NCI-H82 treated with DMSO at 0.1 percent for 48 hours (cell line): ENCODE results near the gene GTF2H1.
A peak's percentile ranks its signal among the peaks of the same experiment; 100 is the strongest.
"Not testable (repeated sequence)": the region's sequence is repeated elsewhere in the genome, so short reads cannot be mapped to it uniquely, and the experiment has no call there.

ENCODE experiments used
- DNase-seq: peaks from one replicate; lab custom pipeline; 2025; ENCODE audit not compliant: unreplicated experiment; lab: John Stamatoyannopoulos, UW

GTF2H1 gene

DNA sequence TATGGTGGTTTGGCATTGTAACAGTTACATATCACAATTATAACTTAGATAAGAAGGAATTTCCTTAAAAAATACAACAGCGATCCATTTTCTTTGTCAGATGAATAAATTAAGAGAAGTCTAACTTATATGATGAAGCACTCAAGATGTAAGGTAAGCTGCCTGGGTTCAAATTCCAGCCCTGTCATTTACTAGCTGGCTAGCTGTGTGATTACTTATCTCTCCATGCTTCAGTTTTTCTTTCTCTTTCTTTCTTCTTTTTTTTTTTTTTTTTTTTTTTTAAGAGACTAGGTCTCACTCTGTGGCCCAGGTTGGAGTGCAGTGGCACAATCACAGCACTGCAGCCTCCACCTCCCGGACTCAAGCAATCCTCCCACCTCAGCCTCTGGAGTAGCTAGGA lies 49.8 kb downstream of the GTF2H1 start:
- no peak for DNase-seq

DNA sequence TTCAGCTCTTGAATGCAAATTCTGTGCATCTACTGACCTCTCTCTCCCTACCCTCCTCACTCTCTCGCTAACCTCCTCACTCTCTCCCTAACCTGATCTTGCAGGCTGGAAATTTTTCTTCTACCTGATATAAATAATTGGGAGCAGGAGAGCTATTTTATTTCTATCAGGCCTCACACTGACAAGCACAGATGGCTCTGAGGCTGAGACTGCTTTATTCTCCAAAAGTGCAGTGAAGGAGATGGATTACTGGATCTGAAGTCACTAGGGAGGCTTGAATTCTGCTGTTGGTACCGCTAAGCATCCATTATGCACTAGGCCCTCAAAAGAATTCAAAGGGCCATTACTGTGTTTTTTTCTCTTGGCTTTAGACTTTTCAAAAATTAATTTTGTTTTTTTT lies 52.6 kb downstream of the GTF2H1 start:
- no peak for DNase-seq

DNA sequence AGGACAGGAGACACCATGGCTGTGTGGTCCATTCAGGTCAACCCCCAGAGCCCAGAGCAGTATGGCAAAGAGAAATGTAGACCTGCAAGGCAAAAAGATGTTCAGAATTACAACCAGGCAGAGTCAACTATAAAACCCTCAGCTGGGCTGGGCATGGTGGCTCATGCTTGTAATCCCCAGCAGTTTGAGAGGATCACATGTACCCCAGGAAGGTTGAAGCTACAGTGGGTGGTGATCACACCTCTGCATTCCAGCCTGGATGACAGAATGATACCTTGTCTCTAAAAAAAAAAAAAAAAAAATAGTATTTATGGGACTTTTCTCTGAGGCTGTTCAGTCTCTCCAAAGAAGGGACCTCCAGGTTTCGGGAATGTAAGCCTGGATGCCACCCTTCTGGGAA lies 53.6 kb downstream of the GTF2H1 start:
- DNase-seq: no peak

DNA sequence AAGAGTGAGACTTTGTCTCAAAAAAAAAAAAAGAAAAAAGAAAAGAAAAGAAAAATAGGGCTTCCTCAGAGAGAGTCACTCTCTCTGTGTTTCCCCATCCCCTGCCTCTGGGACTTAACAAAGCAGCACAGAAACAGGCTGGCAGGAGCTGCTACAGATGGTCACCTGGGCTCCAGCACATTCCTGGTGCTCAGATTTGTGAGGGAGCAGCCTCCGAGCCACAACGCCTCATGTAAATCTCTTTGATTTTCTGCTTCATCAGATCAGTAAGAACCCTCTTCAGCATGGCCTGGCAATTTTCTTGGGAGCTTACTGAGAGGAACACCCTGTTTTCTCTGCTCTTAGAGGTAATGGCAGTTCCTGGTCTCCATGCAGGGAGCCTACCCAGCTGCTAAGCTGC lies 56.8 kb downstream of the GTF2H1 start:
- no peak for DNase-seq

- DNase-seq: no peak
These were observed 61.2 kb downstream of the GTF2H1 start for GRCh38 chr11:18383388-18384156.

GRCh38 chr11:18384157-18384641 lies 61.8 kb downstream of the GTF2H1 start:
- no peak for DNase-seq

DNA sequence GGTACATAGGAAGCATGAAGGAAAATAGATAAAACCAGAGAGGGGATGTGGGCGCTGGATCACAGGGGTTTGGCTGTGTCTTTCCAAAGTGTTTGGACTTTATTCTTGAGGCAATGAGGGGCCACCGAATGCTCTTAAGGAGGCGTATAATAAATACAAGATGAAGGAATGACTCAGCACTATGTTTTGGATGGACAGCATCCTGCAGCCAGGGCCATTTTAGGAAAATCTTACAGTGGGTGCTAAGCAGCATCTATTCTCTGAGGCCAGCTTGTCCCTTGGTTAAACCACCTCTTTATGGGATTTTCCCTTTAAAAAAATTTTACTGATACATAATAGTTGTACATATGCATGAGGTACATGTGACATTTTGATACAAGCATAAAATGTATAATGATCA lies 67.7 kb downstream of the GTF2H1 start:
- DNase-seq: no peak

DNA sequence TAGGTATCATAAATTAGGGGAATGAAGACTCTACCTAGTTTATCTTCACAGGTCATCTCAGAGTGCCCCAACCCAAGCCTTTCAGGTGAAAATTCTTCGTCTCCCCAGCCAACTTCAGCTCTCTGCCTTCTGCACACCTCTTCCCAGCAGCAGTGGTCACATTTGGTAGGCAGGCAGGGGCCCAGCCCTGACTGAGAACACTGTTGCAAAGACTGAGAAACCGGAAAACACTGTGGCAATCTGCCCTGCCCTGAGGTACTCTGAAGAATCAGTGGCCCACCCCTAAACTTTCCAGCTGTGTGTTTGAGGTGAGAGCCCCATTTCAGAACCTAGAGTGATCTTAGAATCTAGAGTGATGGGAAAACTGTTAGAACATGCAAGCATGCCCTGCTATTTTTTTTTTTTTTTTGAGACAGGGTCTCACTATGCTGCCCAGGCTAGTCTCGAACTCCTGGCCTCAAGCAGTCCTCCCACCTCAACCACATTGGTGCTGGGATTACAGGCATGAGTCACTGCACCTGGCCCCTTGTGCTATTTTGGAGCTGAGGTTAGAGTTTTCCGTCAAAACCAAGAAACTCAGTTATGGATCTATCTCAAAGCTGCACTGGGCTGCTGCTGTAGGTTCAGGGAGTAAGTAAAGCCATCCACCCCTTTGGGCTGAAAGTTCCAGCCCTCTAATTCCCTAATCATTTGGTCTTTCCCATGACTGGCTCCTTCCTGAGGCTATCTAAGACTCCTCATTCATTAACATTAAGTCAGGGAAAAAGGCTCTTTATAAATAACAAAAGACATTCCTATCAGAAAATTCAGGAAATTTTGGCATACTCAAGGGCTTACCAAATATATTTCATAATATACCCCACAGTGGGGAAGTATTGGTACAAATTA lies 70.3 kb downstream of the GTF2H1 start:
- no peak for DNase-seq

- DNase-seq: no peak
These were observed 71.4 kb downstream of the GTF2H1 start for GRCh38 chr11:18393581-18394274.

DNA sequence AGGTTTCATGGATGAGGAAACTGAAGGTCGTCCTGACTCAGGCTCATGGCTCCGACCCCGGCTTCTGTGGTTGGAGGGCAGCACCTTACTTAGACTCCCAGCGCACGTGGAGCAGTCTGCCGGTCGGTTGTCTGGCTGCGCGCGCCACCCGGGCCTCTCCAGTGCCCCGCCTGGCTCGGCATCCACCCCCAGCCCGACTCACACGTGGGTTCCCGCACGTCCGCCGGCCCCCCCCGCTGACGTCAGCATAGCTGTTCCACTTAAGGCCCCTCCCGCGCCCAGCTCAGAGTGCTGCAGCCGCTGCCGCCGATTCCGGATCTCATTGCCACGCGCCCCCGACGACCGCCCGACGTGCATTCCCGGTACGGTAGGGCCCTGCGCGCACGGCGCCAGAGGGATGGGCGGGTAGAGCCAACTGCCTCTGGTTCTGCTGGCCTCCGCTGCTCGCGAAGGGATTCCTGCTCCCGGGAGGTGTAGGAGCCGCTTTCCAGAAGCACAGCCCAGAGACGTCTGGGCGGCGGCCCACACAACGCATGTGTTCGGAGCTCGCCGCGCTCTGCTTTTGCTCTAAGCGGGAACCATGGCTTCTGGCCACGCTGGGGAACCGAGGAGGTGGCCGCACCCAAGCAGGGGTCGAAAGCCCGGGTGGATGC lies 72.0 kb downstream of the GTF2H1 start, which contains the start of gene LDHA:
TSS of gene LDHA (plus strand) at position 289 of the 653 bp plus-strand sequence. CDS start 2,280 bp downstream, outside the sequence.
- peak; percentile 70 for DNase-seq

GRCh38 chr11:18394928-18395734 lies 72.8 kb downstream of the GTF2H1 start:
- no peak for DNase-seq

- DNase-seq: peak; percentile 94
These were observed 73.6 kb downstream of the GTF2H1 start for GRCh38 chr11:18395735-18396504.

- DNase-seq: no peak
These were observed 75.6 kb downstream of the GTF2H1 start for GRCh38 chr11:18397921-18398320.

DNA sequence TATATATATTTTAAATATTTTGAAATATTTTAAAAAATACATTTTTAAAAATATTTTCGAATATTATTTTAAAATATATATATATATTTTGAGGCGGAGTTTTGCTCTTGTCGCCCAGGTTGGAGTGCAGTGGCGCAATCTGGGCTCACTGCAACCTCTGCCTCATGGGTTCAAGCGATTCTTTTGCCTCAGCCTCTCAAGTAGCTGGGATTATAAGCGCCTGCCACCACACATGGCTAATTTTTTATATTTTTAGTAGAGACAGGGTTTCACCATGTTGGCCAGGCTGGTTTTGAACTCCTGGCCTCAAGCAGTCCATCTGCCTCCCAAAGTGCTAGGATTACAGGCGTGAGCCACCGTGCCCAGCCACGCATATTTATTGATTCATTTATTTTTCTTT lies 78.7 kb downstream of the GTF2H1 start:
- not testable (repeated sequence) for DNase-seq

- DNase-seq: no peak
These were observed 81.7 kb downstream of the GTF2H1 start for GRCh38 chr11:18404062-18404461.

DNA sequence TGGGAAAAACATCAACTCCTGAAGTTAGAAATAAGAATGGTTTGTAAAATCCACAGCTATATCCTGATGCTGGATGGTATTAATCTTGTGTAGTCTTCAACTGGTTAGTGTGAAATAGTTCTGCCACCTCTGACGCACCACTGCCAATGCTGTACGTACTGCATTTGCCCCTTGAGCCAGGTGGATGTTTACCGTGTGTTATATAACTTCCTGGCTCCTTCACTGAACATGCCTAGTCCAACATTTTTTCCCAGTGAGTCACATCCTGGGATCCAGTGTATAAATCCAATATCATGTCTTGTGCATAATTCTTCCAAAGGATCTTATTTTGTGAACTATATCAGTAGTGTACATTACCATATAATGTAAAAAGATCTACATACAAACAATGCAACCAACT lies 85.0 kb downstream of the GTF2H1 start:
- DNase-seq: not testable (repeated sequence)

DNA sequence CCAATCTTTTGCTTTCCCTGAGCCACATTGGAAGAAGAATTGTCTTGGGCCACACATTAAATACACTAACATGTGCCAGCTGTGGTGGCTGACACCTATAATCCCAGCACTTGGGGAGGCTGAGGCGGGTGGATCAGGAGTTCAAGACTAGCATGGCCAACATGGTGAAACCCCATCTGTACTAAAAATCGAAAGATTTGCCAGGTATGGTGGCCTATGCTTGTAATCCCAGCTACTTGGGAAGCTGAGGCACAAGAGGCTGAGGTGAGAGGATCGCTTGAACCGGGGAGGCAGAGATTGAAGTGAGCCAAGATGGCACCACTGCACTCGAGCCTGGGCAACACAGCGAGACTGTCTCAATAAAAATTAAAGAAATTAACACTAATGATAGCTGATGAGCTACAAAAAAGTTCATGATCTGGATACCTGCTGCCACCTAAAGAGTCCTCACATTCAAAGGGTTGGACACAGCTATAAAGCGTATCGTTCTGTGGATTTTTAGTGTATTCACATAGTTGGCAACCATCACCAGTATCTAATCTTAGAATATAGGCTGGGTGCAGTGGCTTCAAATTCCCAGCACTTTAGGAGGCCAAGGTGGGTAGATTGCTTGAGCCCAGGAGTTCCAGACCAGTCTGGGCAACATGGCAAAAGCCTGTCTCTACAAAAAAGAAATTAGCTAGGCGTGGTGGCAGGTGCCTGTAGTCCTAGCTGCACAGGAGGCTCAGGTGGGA lies 86.4 kb downstream of the GTF2H1 start:
- no peak for DNase-seq

DNA sequence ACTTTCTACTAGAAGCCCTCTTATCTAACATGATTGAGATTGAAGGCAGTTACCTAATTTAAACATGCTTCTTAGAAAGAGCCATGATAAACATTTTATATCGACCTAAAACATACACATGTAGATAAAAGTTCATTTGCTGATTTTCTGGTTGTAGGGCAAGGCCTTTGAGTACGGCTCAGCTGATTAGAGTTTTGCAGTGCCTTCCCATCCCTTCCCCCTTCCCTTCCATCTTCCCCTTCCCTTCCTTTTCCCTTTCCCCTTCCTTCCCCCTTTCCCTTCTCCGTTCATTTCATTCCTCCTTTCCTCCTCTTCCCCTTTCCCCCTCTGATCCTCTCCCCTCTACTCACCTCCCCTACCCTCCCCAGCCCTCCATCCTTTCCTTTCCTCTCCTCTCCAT lies 94.1 kb downstream of the GTF2H1 start:
- no peak for DNase-seq
